HG03159 (cell line): ENCODE measurements around the gene CARD10.

ENCODE experiments used
- ATAC-seq: cut with Tn5 transposase; IDR thresholded peaks from one replicate; pipeline ENCODE4 v1.9.1; 2021; ENCODE audit warnings: mild to moderate bottlenecking, moderate library complexity; ENCODE audit not compliant: unreplicated experiment

The CARD10 gene

DNA sequence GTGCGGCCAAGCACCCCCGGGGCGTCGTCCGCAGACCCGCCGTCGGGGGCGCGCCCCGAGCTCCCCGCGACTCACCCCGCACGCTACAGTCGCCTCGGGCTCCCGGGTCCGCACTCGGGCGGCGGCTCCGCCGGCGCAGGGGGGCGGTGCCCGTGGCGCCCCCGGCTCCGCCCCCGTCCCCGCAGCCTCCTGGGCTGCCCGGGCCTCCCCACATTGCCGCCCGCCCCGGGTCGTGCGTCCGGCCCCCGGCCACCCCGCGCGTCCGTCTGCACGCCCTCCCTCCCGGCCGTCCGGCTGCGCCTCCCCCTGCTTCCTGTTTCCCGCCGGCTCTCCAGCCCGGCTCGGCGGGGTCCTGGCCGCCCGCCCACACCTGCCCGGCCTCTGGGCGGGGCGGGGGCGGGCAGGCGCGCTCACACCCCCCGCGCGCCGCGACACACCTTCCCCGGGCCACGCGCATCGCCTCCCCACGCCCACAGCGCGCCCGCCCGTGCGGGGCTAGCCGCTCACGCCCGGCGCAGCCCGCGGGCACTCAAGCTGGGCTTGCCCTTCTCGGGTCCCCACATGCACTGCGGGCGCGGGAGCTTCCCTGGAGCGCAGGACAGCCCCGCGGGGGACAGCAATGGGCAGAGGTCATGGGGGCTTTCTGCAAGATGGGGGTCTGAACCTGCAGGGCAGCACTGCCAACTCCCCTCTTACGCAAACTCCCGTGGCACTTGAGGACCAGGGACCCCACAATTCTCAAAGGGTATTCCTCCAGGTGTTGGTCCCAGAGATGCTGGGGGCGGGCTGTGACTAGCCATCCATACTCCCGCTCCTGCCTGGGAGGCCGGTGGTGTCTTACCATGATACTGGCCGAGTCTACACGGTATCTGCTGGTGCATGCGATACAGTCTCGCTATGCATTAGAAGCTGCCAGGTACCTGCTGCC is at the start of gene CARD10:
CARD10 (minus strand) TSS at position 148 of the 928 bp plus-strand sequence. CDS start 215 bp downstream, outside the sequence.
- ATAC-seq, result no peak

GRCh38 chr22:37568448-37569008 is 49.3 kb upstream of the CARD10 start:
- no peak for ATAC-seq

- no peak for ATAC-seq
Measured at GRCh38 chr22:37568012-37568411, 48.8 kb upstream of the CARD10 start.

DNA sequence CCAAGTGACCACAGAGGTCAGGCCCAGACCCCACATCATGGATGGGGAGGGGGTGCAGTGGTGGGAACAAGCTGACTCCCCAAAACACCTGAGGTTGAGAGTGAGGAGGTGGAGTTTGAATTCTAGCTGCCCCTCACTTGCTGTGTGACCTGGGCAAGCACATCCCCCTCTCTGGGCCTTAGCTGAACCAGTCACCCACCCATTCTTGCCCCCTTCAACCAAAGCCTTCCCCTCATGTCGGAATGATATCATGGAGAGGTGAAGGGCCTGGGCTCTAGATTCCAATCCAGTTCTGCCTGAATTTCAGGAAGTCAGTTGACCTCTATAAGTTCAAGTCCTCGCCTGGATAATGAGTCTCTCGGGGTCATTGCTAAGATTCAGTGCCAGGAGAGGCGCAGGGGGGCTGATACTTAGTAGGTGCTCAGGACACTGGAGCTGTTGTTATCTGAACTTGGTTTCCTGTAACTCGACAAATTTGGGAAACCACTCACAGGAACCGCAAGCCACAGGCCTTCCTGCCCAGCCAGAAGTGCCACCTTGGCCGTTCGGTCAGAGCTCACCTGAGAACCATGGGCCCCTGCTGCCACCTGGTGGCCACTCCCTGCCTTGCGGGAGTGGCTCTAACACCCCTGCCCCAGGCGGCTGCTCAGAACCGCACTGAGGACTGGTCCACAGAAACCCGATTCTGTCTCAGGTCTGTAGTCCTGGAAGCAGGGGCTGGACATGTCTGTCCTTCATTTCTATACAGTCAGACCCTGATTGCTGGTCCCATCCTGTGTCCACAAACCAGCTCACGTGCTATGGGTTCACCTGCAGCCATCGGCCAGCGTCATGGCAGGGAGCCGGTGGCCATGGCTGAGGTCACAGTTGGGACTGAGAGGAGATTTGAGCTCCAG is 47.9 kb upstream of the CARD10 start:
- no peak for ATAC-seq

- ATAC-seq, result no peak
Measured at GRCh38 chr22:37566329-37566837, 47.2 kb upstream of the CARD10 start.

DNA sequence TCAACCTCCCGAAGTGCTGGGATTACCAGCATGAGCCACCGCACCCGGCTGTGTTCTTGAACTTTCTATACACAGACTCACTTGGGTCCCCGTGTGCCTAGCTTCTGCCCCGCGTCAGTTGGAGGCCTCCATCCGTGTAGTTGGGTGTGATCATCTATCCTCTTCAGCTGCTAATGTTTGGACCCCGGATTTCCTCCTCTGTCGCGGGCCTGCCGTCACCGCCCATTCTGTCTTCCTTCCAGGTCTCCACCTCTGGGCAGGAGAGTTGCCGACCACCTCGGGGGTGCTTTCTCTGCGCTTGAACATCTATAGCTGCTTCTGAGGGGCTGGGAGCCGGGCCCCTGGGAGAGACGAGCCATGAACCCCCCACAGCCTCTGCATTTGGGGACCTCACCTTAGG is 46.6 kb upstream of the CARD10 start:
- ATAC-seq, result no peak

DNA sequence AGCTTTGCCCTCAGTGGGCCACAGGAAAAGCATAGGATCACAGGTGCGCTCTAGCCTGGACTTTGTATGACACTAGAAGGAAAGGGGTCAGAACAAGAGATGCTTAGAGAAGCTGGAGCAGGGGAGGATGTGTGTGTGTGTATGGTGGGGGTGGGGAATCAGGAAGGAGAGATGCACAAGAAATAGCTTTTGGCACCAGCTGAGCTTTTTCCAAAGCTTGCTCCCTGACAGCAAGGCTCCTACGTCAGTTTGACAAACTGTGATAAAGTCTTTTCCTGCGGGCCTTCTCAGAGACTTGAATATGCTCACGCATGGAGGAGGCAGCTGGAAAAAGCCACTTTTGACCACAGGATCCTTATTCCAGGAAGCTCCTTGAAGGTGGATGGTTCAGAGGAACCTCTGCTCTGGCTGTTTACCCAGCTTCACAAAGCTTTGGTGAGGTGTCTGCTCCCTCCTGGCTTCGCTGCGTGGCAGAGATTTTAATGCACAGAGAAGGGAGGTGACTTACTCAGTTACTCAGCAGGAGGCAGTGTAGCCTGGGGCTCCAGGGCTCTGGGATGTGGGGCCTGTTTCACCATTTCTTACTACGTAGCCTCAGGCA is 45.0 kb upstream of the CARD10 start:
- no peak for ATAC-seq

- ATAC-seq, result no peak
Measured at GRCh38 chr22:37563153-37564081, 44.2 kb upstream of the CARD10 start.

- ATAC-seq, result no peak
Measured at GRCh38 chr22:37562049-37562875, 43.0 kb upstream of the CARD10 start.

- no peak for ATAC-seq
Measured at GRCh38 chr22:37561212-37562048, 42.2 kb upstream of the CARD10 start.

DNA sequence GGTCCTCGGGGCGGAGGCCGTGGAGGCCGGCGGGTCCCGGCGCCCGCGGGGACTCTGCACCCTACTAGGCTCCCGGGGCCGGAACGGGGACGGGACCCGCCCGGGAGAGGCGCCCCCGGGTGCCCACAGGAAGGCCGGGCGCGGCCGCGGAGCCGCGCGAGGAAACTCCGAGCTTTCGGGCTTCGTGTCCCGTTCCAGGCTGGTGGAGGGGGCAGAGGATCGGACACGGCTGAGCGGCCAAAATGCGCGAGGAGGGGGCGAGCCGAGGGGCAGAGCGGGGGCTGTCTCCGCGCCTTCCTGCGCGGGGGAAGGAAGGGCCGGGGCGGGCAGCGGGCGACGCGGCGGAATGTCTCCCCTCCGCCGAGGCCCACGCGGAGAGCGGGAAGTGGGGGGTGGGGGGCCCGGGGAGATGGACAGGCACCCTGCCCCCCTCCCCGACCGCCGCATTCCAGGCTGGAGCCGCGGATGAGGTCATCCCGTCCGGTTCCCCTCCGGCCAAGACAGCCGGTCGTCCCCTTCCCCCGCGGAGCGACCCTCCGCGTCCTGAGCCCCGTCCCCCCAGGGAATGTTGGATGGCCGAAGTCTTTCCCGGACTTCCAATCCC is 41.5 kb upstream of the CARD10 start:
- ATAC-seq, result no peak

- ATAC-seq, result no peak
Measured at GRCh38 chr22:37559901-37560607, 40.8 kb upstream of the CARD10 start, which contains the start of gene CDC42EP1. TSS of gene CDC42EP1 (plus strand) at chr22:37560480. CDS start at chr22:37566350, 5,870 bp downstream.

DNA sequence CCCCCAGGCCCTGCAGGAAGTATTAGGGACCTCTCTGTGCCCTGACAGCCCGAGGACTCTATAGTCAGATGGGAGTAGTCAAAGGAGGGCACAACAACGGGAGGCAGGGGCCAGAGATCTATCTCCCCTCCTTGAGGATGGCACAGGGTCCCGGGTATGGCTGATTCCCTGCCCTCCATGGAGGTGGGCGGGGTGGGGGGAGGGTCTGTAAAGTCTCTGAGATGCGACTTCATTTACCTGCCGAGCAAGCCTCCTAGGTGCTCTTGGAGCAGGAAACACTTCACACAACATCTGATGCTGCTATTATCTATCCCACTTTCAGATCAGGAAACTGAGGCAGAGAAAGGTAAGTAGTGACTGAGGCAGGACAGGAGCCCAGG is 40.3 kb upstream of the CARD10 start:
- no peak for ATAC-seq

DNA sequence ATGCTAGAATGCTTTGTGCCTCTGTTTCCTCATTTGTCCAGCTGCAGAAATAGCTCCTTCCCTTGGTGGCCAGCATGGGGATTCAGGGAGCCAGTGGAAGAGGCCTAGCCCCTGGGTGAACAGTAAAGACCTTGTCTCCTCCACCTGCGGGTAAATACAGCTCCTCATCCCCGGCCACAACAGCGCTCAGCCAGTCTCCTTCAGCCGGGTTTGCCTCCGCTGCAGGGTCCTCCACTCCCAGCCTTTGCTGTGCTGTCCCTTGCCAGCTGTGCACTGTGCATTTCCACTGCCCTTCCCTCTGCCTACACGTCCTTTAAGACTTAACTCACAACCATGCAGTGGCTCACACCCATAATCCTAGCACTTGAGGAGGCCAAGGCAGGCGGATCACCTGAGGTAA is 39.6 kb upstream of the CARD10 start:
- no peak for ATAC-seq

DNA sequence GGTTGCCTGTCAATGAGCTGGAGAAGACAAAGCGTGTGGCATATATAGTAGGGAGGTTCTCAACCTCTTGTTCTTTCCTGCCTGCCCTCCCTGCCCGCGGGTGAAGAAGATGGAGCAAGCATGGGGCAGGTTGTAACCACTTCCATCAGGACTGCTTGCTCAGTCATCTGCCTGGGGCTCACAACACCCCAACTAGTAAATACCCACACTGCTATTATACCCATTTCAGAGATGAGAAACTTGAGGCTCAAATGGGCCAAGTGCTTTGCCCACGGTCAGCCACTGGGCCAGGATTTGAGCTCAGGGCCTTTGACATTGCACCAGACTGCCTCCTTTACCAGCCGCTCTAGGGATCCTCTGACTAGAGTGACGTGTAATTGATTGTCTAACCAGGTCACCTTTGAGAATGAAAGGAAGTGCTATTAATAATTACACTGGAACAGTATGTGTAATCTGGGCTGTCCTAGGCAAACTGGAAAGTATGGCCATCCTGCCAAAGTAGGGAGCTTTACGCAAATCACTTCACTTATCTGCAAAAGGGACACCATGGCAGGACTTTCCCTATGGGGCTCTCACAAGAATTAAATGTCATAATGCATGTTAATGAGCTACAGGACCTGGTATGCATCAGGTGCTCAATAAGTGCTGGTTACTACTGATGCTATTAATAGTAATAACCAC is 38.2 kb upstream of the CARD10 start:
- no peak for ATAC-seq

DNA sequence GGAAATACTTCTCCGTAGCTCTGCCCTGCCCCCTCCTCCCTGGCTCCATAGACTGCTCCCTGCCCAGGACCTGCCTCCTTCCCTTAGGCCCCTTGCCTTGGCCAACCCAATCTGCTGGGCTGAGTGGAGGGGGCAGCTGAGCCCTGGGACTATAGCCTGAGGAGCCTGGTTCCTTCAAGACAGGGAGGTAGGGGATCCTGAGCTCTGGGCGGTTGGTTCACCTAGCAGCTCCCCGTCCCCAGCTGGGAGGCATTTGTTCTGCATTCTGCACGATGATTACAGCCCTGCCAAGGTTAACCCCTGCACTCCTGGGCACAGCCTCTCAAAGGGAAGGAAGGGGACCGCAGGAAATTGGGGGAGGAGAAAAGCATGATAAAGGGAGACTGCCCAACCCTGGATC is 37.5 kb upstream of the CARD10 start:
- no peak for ATAC-seq
